Omental fat pad (tissue), 4 donors: ENCODE data around the gene CLTA. TPM values are rescaled to one million over a fixed set of nuclear protein-coding genes. Genes with fewer than 3 reads are reported as not detected.
"Not testable (repeated sequence)": the region's sequence is repeated elsewhere in the genome, so short reads cannot be mapped to it uniquely, and the experiment has no call there.

ENCODE experiments used
- ATAC-seq: fragments of 150-250 bp; one replicate; pipeline ENCODE4 v1.9.1; 2016; ENCODE audit warnings: mild to moderate bottlenecking, moderate library complexity; ENCODE audit not compliant: low FRiP score
- DNase-seq: peaks from one replicate; pipeline ENCODE4 v3.0.0-alpha.2; 2019; ENCODE audit warnings: low spot score
- total RNA-seq, 4 donors: library from RNA; depleted of rRNA; stranded (reverse); fragments of >200 nt; gene quantifications; one replicate each; pipeline ENCODE4 v1.1.0, GENCODE V29; 2016
- TF ChIP-seq, protein P1 (sequence below), 3 donors: fragments of 450-650 bp; IDR thresholded peaks; one replicate each; pipeline ENCODE4 v1.5.1; 2016 to 2017; ENCODE audit warnings: antibody characterized with exemption in 3 of 3, mild to moderate bottlenecking in 3 of 3, moderate library complexity in 2 of 3

CLTA gene
- total RNA-seq, 4 donors from 2014 or later: 180 to 187 (median 185) TPM

DNA sequence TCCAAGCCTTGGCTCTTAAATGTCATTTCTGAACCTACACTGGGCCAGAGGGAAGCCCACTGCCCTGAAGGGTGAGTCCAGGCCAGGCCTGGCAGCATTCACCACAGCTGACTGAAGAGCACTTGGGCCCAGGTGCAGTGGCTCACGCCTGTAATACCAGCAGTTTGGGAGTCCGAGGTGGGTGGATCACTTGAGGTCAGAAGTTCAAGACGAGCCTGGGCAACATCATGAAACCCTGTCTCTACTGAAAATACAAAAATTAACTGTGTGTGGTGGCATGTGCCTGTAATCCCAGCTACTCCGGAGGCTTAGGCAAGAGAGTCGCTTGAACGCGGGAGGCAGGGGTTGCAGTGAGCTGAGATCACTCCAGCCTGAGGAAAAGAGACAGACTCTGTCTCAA lies 16.4 kb upstream of the CLTA start:
- TF ChIP-seq, protein P1, sequence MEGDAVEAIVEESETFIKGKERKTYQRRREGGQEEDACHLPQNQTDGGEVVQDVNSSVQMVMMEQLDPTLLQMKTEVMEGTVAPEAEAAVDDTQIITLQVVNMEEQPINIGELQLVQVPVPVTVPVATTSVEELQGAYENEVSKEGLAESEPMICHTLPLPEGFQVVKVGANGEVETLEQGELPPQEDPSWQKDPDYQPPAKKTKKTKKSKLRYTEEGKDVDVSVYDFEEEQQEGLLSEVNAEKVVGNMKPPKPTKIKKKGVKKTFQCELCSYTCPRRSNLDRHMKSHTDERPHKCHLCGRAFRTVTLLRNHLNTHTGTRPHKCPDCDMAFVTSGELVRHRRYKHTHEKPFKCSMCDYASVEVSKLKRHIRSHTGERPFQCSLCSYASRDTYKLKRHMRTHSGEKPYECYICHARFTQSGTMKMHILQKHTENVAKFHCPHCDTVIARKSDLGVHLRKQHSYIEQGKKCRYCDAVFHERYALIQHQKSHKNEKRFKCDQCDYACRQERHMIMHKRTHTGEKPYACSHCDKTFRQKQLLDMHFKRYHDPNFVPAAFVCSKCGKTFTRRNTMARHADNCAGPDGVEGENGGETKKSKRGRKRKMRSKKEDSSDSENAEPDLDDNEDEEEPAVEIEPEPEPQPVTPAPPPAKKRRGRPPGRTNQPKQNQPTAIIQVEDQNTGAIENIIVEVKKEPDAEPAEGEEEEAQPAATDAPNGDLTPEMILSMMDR (IDR thresholded peaks at IDR 0.05): no peak

GRCh38 chr9:36174731-36175130 lies 16.0 kb upstream of the CLTA start:
- DNase-seq (no peak), ATAC-seq (no peak)
- TF ChIP-seq, protein P1 (IDR thresholded peaks at IDR 0.05): no peak

More for the DNA sequence above, 16.4 kb upstream of the CLTA start:
- DNase-seq (no peak), ATAC-seq (no peak)

GRCh38 chr9:36175209-36175608 lies 15.5 kb upstream of the CLTA start:
- not testable (repeated sequence) for ATAC-seq, DNase-seq

- not testable (repeated sequence) for DNase-seq, ATAC-seq
These were observed 14.2 kb upstream of the CLTA start for GRCh38 chr9:36176496-36176895.

GRCh38 chr9:36177571-36177970 lies 13.2 kb upstream of the CLTA start:
- TF ChIP-seq, protein P1 (IDR thresholded peaks at IDR 0.05): no peak
- DNase-seq (no peak), ATAC-seq (no peak)

GRCh38 chr9:36180243-36180642 lies 10.5 kb upstream of the CLTA start:
- DNase-seq, ATAC-seq: not testable (repeated sequence)

DNA sequence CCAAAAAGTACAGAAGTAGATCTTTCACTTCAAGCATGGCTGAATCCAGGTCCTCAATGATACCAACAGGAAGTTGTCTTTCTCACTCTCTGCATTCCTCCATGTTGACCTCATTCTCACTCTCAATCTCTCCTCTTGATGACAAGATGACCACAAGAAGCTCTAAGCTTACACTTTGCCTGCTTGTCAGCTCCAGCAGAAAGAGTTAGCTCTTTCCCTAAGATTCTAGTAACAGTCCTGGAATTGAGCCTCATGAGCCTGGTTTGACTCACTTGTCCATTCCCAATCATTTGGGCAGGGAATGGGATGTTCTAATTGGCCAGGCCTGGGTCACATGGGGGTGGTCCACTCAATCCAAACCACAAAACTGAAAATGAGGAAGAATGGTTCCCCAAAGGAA lies 3.3 kb upstream of the CLTA start:
- DNase-seq (no peak), ATAC-seq (no peak)
- TF ChIP-seq, protein P1 (IDR thresholded peaks at IDR 0.05): no peak

DNA sequence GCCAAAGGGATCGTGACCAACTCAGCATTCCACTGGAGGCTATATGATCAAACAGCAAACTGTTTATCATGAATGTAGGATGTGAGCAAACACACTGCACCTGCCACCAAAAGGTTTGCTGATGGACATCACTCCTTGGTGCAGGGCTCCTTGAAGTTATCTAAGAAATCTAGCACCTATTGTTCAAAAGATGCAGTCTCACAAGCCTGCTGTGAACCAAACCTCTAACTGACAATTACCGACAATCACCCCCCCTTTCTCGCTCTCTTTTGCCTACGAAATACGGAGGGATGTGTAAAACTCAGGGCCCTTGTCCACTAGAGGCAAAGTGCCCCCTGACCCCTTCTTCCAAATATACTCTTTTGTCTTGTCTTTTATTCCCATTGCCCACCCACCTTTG lies 2.5 kb upstream of the CLTA start:
- TF ChIP-seq, protein P1 (IDR thresholded peaks at IDR 0.05): no peak
- no peak for DNase-seq
- ATAC-seq: no peak

GRCh38 chr9:36189976-36190375 lies 745 bp upstream of the CLTA start:
- TF ChIP-seq, protein P1 (IDR thresholded peaks at IDR 0.05): no peak

More at GRCh38 chr9:36189976-36190375, 745 bp upstream of the CLTA start:
- ATAC-seq (no peak), DNase-seq (no peak)
